ENCODE measurements around the gene DAB2IP.

DAB2IP gene

GRCh38 chr9:121714873-121715272 is 63.4 kb downstream of the DAB2IP start:
- no peak for DNase-seq (ENCODE audit: low read depth)
- H3K4me3 ChIP-seq (ENCODE audit: low read depth, low read length) = no peak overlapping the region
- TF ChIP-seq CTCF (conservative IDR thresholded peaks at IDR 0.05; ENCODE audit: low read depth, low read length) = no peak

- TF ChIP-seq CTCF (conservative IDR thresholded peaks at IDR 0.05; ENCODE audit: low read depth, low read length) = no peak
- no peak overlapping the region for H3K4me3 ChIP-seq (ENCODE audit: low read depth, low read length)
- no peak for DNase-seq (ENCODE audit: low read depth)
These were observed 65.9 kb downstream of the DAB2IP start for GRCh38 chr9:121717141-121717991.

GRCh38 chr9:121718084-121718483 is 66.7 kb downstream of the DAB2IP start:
- no peak for TF ChIP-seq CTCF (conservative IDR thresholded peaks at IDR 0.05; ENCODE audit: low read depth, low read length)
- no peak for DNase-seq (ENCODE audit: low read depth)
- no peak overlapping the region for H3K4me3 ChIP-seq (ENCODE audit: low read depth, low read length)

- DNase-seq (ENCODE audit: low read depth) = no peak
- no peak for TF ChIP-seq CTCF (conservative IDR thresholded peaks at IDR 0.05; ENCODE audit: low read depth, low read length)
- no peak overlapping the region for H3K4me3 ChIP-seq (ENCODE audit: low read depth, low read length)
These were observed 67.1 kb downstream of the DAB2IP start for GRCh38 chr9:121718501-121718900.

- TF ChIP-seq CTCF (conservative IDR thresholded peaks at IDR 0.05; ENCODE audit: low read depth, low read length) = no peak
- no peak overlapping the region for H3K4me3 ChIP-seq (ENCODE audit: low read depth, low read length)
- no peak for DNase-seq (ENCODE audit: low read depth)
These were observed 69.0 kb downstream of the DAB2IP start for GRCh38 chr9:121720311-121721057.

GRCh38 chr9:121721058-121721350 is 69.6 kb downstream of the DAB2IP start:
- no peak for DNase-seq (ENCODE audit: low read depth)
- H3K4me3 ChIP-seq (ENCODE audit: low read depth, low read length) = no peak overlapping the region
- TF ChIP-seq CTCF (conservative IDR thresholded peaks at IDR 0.05; ENCODE audit: low read depth, low read length) = peak; percentile 32

All from choroid plexus epithelial cell (primary cell).